ENCODE measurements around the gene SGMS1. TPM values are rescaled to one million over a fixed set of nuclear protein-coding genes. Genes with fewer than 3 reads are reported as not detected.
"Not testable (repeated sequence)": the region's sequence is repeated elsewhere in the genome, so short reads cannot be mapped to it uniquely, and the experiment has no call there.

The SGMS1 gene
- polyA plus RNA-seq, 2 of the 4 experiments (the other 2 are of a cell fraction), result 22.7 to 28.2 TPM

- no peak for FAIRE-seq
- POLR2A ChIA-PET, result no interaction called here
- 86% methylated on average over 5 of the region's 5 CpGs for whole genome bisulfite sequencing (ENCODE audit: missing lambda C conversion rate)
These were observed 133.5 kb downstream of the SGMS1 start for GRCh38 chr10:50490241-50490640.

GRCh38 chr10:50484550-50484949, 139.2 kb downstream of the SGMS1 start:
- 9% methylated on average over 1 of the region's 1 CpG for WGBS (ENCODE audit: missing lambda C conversion rate)
- H3K4me1 ChIP-seq; H3K4me3 ChIP-seq; FAIRE-seq; DNase-seq (ENCODE audit: low read depth in 1 of 2, low spot score in 1 of 2); H3K27ac ChIP-seq; POLR2A ChIA-PET; ATAC-seq; H3K4me2 ChIP-seq: not testable (repeated sequence)
- H3K9me3 ChIP-seq, result peaks cover 11% of the 10 kb centered on the region; the same call in 2 of the 3 replicates
- CTCF ChIA-PET, result interaction anchor here (0.6 kb wide), 1 partner anchor 30 kb away, joined by 3 read pairs; no protein-coding TSS in a partner anchor

More at GRCh38 chr10:50490241-50490640, 133.5 kb downstream of the SGMS1 start:
- Histone ChIP-seq H3K4me1 (no peaks in the 10 kb centered on the region), H3K27ac (no peak overlapping the region), H3K4me2 (no peak overlapping the region), H3K4me3 (no peak overlapping the region), H3K9me3 (no peaks in the 10 kb centered on the region)
- DNase-seq (ENCODE audit: low read depth in 1 of 2, low spot score in 1 of 2) (no peak), ATAC-seq (no peak)
- TF ChIP-seq MYC (IDR thresholded peaks at IDR 0.05; ENCODE audit: borderline replicate concordance, low read length) (no peak), TP53 (CRISPR knock-in tag; IDR thresholded peaks at IDR 0.05) (no peak), ZNF302 (CRISPR knock-in tag; IDR thresholded peaks at IDR 0.05) (no peak), JUN (IDR thresholded peaks at IDR 0.05) (no peak), GATA3 (IDR thresholded peaks at IDR 0.05; ENCODE audit: borderline replicate concordance) (no peak), HEYL (CRISPR knock-in tag; IDR thresholded peaks at IDR 0.05) (no peak), SMC3 (IDR thresholded peaks at IDR 0.05) (no peak), CBX2 (IDR thresholded peaks at IDR 0.05; ENCODE audit: borderline replicate concordance, low read depth) (no peak), HDAC2 (IDR thresholded peaks at IDR 0.05) (no peak), FOSB (CRISPR knock-in tag; IDR thresholded peaks at IDR 0.05) (no peak), ZC3H11A (IDR thresholded peaks at IDR 0.05) (no peak), POLR2AphosphoS2 (conservative IDR thresholded peaks at IDR 0.05; ENCODE audit: low read length) (no peak), NPAS2 (CRISPR knock-in tag; IDR thresholded peaks at IDR 0.05; ENCODE audit: borderline replicate concordance) (no peak), RFX5 (IDR thresholded peaks at IDR 0.05) (no peak), RAD21 (conservative IDR thresholded peaks at IDR 0.05 in 1 of 2, IDR thresholded peaks at IDR 0.05 in 1 of 2) (no peak), ATOH8 (CRISPR knock-in tag; IDR thresholded peaks at IDR 0.05; ENCODE audit: low read depth) (no peak), HES2 (IDR thresholded peaks at IDR 0.05) (no peak), TFCP2L1 (CRISPR knock-in tag; IDR thresholded peaks at IDR 0.05) (no peak), ESRRA (IDR thresholded peaks at IDR 0.05; ENCODE audit: borderline replicate concordance, low read length) (no peak), BCL3 (IDR thresholded peaks at IDR 0.05) (no peak)
- CTCF ChIA-PET, result interaction anchor here (0.7 to 1.4 kb wide), 3 partner anchors 12 to 69 kb away, joined by 3 to 4 read pairs (median 3); no protein-coding TSS in a partner anchor

GRCh38 chr10:50480054-50481007, 143.4 kb downstream of the SGMS1 start:
- Histone ChIP-seq H3K27ac (no peak overlapping the region), H3K9me3 (peaks cover 11% of the 10 kb centered on the region; the same call in 2 of the 3 replicates), H3K4me1 (no peaks in the 10 kb centered on the region), H3K4me2 (no peak overlapping the region), H3K4me3 (no peak overlapping the region)
- TF ChIP-seq ELK1 (IDR thresholded peaks at IDR 0.05; ENCODE audit: low read depth, low read length) (no peak), ZSCAN20 (CRISPR knock-in tag; IDR thresholded peaks at IDR 0.05) (no peak), TFCP2L1 (CRISPR knock-in tag; IDR thresholded peaks at IDR 0.05) (no peak), GATA3 (IDR thresholded peaks at IDR 0.05; ENCODE audit: borderline replicate concordance) (no peak), NR3C1 (IDR thresholded peaks at IDR 0.05) (no peak), EP300 (IDR thresholded peaks at IDR 0.05) (no peak), CHD4 (IDR thresholded peaks at IDR 0.05; ENCODE audit: borderline replicate concordance) (no peak), CHD2 (IDR thresholded peaks at IDR 0.05; ENCODE audit: low read length, partially characterized antibody) (no peak), BCL3 (IDR thresholded peaks at IDR 0.05) (no peak), ATOH8 (CRISPR knock-in tag; IDR thresholded peaks at IDR 0.05; ENCODE audit: low read depth) (no peak), FOSB (CRISPR knock-in tag; IDR thresholded peaks at IDR 0.05) (no peak), NPAS2 (CRISPR knock-in tag; IDR thresholded peaks at IDR 0.05; ENCODE audit: borderline replicate concordance) (no peak), TP53 (CRISPR knock-in tag; IDR thresholded peaks at IDR 0.05) (no peak), HOXB5 (CRISPR knock-in tag; IDR thresholded peaks at IDR 0.05) (no peak)
- CTCF ChIA-PET, result no interaction called here
- POLR2A ChIA-PET, result no interaction called here
- FAIRE-seq, result no peak
- 92% methylated on average over 8 of the region's 9 CpGs for WGBS (ENCODE audit: missing lambda C conversion rate)
- DNase-seq (ENCODE audit: low read depth in 1 of 2, low spot score in 1 of 2), result no peak
- no peak for ATAC-seq

Measured in A549 (cell line).